ENCODE results near the gene HSPD1.

The HSPD1 gene

DNA sequence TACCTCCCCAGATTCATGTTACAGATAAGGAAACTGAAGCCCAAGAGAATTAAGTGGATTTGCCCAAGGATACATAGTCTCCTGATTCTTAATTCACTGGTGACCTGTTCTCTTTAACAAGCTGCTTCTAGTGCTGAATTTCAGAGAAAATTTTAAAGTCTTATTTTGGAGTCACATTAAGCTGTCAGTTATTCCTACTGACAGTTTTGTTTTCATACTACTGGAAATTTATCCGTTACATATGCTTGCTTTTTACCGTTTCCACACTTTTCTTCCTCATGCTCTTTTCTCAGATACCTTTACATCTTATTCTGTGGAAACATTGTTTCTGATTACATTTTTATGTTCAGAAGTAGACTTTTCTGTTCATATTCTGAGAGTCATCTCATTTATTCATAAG is 17.5 kb upstream of the HSPD1 start:
- CTCF ChIA-PET, result interaction anchor here (1.6 kb wide), 1 partner anchor 9 kb away, joined by 6 read pairs; no protein-coding TSS in a partner anchor

DNA sequence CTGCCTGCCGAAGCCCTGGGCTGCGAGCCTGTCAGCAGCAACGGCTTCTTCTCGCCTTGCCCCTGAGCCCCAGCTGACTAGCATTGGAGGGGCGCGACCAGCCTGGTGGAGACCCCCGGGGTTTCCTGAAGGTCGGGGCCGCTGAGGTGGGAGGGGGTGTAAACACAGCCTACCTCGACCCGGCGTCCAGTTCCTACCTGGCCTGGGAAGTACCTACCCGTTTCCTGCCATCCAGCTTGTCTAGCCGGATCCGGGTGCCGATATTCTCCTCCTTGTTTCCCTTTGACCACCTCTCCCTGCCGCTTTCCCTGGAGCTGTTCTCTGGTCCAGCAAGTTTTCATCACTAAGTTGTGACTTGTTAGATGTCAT is 16.7 kb upstream of the HSPD1 start:
- DNase-seq (ENCODE audit: extremely low spot score), result peak; percentile 26
- ChIA-PET CTCF (interaction anchor here (0.8 to 1.6 kb wide), 4 partner anchors 9 to 18 kb away, joined by 3 to 6 read pairs (median 4); partner anchors contain the start of genes HSPD1 and HSPE1), POLR2A (interaction anchor here (0.6 to 2.5 kb wide), 8 partner anchors 10 to 171 kb away, joined by 3 to 22 read pairs (median 4); partner anchors contain the start of genes HSPD1 and HSPE1)
- TF ChIP-seq, protein P1, sequence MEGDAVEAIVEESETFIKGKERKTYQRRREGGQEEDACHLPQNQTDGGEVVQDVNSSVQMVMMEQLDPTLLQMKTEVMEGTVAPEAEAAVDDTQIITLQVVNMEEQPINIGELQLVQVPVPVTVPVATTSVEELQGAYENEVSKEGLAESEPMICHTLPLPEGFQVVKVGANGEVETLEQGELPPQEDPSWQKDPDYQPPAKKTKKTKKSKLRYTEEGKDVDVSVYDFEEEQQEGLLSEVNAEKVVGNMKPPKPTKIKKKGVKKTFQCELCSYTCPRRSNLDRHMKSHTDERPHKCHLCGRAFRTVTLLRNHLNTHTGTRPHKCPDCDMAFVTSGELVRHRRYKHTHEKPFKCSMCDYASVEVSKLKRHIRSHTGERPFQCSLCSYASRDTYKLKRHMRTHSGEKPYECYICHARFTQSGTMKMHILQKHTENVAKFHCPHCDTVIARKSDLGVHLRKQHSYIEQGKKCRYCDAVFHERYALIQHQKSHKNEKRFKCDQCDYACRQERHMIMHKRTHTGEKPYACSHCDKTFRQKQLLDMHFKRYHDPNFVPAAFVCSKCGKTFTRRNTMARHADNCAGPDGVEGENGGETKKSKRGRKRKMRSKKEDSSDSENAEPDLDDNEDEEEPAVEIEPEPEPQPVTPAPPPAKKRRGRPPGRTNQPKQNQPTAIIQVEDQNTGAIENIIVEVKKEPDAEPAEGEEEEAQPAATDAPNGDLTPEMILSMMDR (IDR thresholded peaks at IDR 0.05; ENCODE audit: control extremely low read depth, extremely low read depth, low read depth, missing control alignments), result no peak

More for the DNA sequence above, 17.5 kb upstream of the HSPD1 start:
- POLR2A ChIA-PET, result interaction anchor here (1.2 to 2.5 kb wide), 2 partner anchors 12 to 17 kb away, joined by 4 to 22 read pairs; partner anchors contain the start of genes HSPD1 and HSPE1
- DNase-seq (ENCODE audit: extremely low spot score), result no peak
- TF ChIP-seq, protein P1 (IDR thresholded peaks at IDR 0.05; ENCODE audit: control extremely low read depth, extremely low read depth, low read depth, missing control alignments), result no peak

DNA sequence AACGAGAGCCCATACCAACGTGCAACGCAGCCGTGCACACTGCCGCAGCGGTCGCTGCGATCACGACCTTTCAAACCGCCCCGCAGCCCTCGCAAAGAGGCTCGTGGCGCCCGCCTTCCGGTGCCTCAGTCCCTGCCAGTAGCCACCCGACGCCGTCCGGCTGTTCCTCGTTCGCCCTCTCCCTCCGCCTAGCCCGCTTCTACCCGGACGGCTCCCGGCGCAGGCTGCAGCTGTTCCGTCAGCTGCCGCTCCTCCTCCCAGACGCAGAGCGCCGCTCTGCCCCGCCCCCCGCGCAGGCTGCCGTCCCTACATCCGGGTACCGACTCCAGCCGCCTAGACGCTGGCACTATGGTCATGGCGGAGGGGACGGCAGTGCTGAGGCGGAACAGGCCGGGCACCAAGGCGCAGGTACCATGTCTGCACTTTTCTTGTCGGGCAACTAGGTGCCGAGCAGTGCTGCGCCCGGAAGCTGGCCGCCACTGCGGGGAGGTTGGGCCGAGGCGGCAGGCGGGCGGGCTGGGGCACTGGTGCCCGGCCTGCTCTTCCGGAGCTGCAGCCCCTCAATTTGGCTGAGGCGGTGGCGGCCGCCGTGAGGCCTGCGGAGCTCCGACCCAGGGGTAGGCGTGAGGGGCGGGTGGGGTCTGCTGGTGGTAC is 16.2 kb upstream of the HSPD1 start, which contains the start of gene MOB4:
MOB4 (plus strand) TSS at position 328 of the 654 bp plus-strand sequence; CDS start at position 349, 21 bp downstream.
- TF ChIP-seq, protein P1 (IDR thresholded peaks at IDR 0.05; ENCODE audit: control extremely low read depth, extremely low read depth, low read depth, missing control alignments), result no peak
- POLR2A ChIA-PET, result interaction anchor here (0.8 to 2.5 kb wide), 8 partner anchors 10 to 58 kb away, joined by 3 to 22 read pairs (median 3); partner anchors contain the start of genes HSPD1 and HSPE1
- DNase-seq (ENCODE audit: extremely low spot score), result peak; percentile 96
- CTCF ChIA-PET, result interaction anchor here (0.8 to 1.6 kb wide), 4 partner anchors 8 to 17 kb away, joined by 3 to 6 read pairs (median 4); partner anchors contain the start of genes HSPD1 and HSPE1

DNA sequence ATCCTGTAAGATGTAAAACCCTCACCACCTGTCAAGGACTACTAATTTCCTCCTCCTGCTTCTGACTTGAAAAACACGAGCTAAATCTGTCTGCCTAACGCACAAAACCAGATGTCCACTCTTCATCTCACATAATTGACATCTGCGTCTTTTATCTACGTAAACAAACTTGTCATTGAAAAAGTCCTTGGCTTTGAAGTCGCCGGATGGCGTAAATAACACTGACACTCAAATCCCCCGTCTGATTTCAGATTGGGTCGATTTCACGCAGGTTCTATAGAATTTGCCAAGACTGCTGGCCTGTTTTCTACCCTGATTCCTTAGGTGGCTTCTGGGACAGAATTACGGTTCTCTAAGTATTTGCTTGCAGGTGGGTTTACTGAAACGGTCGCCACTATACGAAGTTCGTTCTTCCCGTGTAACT is 15.7 kb upstream of the HSPD1 start:
- CTCF ChIA-PET, result no interaction called here
- DNase-seq (ENCODE audit: extremely low spot score), result peak; percentile 14
- TF ChIP-seq, protein P1 (IDR thresholded peaks at IDR 0.05; ENCODE audit: control extremely low read depth, extremely low read depth, low read depth, missing control alignments), result no peak
- POLR2A ChIA-PET, result interaction anchor here (0.5 to 2.5 kb wide), 7 partner anchors 9 to 58 kb away, joined by 3 to 22 read pairs (median 4); partner anchors contain the start of genes HSPD1 and HSPE1

DNA sequence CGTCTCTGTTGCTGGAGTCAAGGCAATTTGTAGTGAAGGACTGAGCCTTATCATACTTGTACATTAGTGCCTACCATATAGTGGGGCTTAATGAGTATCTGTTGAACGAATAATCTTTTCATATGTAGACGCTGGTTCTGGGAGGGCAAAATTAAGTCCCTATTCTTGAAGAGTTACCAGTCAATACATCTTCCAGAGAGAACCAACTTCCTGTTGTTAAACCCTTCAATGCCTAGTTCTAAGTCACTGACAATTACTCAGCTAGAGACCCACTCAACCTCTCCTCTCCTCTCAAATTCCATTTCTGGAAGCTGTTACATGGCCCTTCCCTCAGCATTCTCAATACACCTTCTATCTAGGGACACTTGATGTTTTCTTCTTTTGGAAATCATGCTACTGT is 15.1 kb upstream of the HSPD1 start:
- no peak for DNase-seq (ENCODE audit: extremely low spot score)
- POLR2A ChIA-PET, result interaction anchor here (0.5 to 2.5 kb wide), 5 partner anchors 9 to 57 kb away, joined by 3 to 22 read pairs (median 4); partner anchors contain the start of genes HSPD1 and HSPE1
- CTCF ChIA-PET, result no interaction called here
- TF ChIP-seq, protein P1 (IDR thresholded peaks at IDR 0.05; ENCODE audit: control extremely low read depth, extremely low read depth, low read depth, missing control alignments), result no peak

DNA sequence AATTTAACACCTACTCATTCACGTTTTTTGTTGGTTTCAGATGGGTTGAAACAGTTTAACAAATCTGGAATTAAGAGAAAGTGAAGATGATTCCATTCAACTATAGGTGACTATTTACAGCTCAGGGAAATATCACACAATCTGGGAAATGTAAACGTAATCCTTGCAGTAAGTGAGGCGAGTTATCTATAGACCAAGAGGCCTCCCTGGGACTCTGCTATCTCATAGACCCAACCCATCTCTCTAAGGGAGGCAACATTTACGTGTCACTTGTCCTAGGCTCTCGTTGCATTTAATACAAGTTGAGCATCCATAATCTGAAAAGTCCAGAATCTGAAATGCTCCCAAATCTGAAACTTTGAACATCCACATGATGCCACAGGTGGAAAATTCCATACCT is 14.3 kb upstream of the HSPD1 start:
- DNase-seq (ENCODE audit: extremely low spot score), result no peak
- TF ChIP-seq, protein P1 (IDR thresholded peaks at IDR 0.05; ENCODE audit: control extremely low read depth, extremely low read depth, low read depth, missing control alignments), result no peak
- ChIA-PET CTCF (interaction anchor here (1.9 to 2.1 kb wide), 2 partner anchors 9 to 13 kb away, joined by 8 to 13 read pairs; partner anchors contain the start of genes HSPD1 and HSPE1), POLR2A (interaction anchor here (2.5 kb wide), 1 partner anchor 14 kb away, joined by 12 read pairs; the partner anchor contains the start of genes HSPD1 and HSPE1)

Measured in GM10248 (cell line).